K562 (cell line): ENCODE data around the gene SLC7A4. TPM values are rescaled to one million over a fixed set of nuclear protein-coding genes. Genes with fewer than 3 reads are reported as not detected.
A peak's percentile ranks its signal among the peaks of the same experiment; 100 is the strongest.

Experiments used
- CBFA2T2 ChIP-seq: fragments of 450-650 bp; conservative IDR thresholded peaks from 2 replicates; pipeline ENCODE4 v1.6.1; 2017; ENCODE audit warnings: mild to moderate bottlenecking
- CREB1 ChIP-seq, 2 experiments: sonication (generic) in 1 of 2; formaldehyde crosslinking in 1 of 2; IDR thresholded peaks; 2 replicates each; pipeline versions ENCODE4 v1.6.1 to v1.8.0; 2012 to 2022; ENCODE audit warnings: inconsistent platforms in 1 of 2, mild to moderate bottlenecking in 1 of 2, missing genetic modification reagents in 1 of 2, moderate library complexity in 1 of 2
- ESRRA ChIP-seq: fragments of 450-650 bp; IDR thresholded peaks from 2 replicates; pipeline ENCODE4 v1.6.1; 2014; ENCODE audit warnings: low read depth, mild to moderate bottlenecking, moderate library complexity, borderline replicate concordance
- EWSR1 ChIP-seq: fragments of 450-650 bp; IDR thresholded peaks from 2 replicates; pipeline ENCODE4 v1.6.1; 2018; ENCODE audit warnings: borderline replicate concordance, mild to moderate bottlenecking, low read depth, moderate library complexity; ENCODE audit not compliant: partially characterized antibody
- FOXK1 ChIP-seq: sonication (generic); formaldehyde crosslinking; IDR thresholded peaks from 2 replicates; pipeline ENCODE4 v1.8.0; 2022; ENCODE audit warnings: missing genetic modification reagents, mild to moderate bottlenecking, borderline replicate concordance
- HMG20A ChIP-seq: fragments of 450-650 bp; formaldehyde crosslinking; conservative IDR thresholded peaks from 2 replicates; pipeline ENCODE4 v1.4.0; 2020; ENCODE audit warnings: mild to moderate bottlenecking, mixed read lengths
- JUNB ChIP-seq: fragments of 450-650 bp; formaldehyde crosslinking; conservative IDR thresholded peaks from 2 replicates; pipeline ENCODE4 v1.4.0; 2020; ENCODE audit warnings: mild to moderate bottlenecking
- KDM5B ChIP-seq: fragments of 200-600 bp; sonication (generic); IDR thresholded peaks from 2 replicates; pipeline ENCODE4 v1.6.1; 2012; ENCODE audit warnings: low read depth, mild to moderate bottlenecking, moderate library complexity, low read length, control low read depth, inconsistent platforms; ENCODE audit not compliant: insufficient replicate concordance
- KLF6 ChIP-seq: fragments of 250-450 bp; sonication (Bioruptor Pico); IDR thresholded peaks from 2 replicates; pipeline ENCODE4 v1.4.0; 2020; ENCODE audit warnings: mild to moderate bottlenecking, moderate library complexity, borderline replicate concordance
- MCM2 ChIP-seq: fragments of 450-650 bp; IDR thresholded peaks from 2 replicates; pipeline ENCODE4 v1.6.1; 2017; ENCODE audit warnings: low read depth, mild to moderate bottlenecking
- MED1 ChIP-seq: sonication (generic); formaldehyde crosslinking; IDR thresholded peaks from 2 replicates; pipeline ENCODE4 v1.8.1; 2023; ENCODE audit warnings: missing genetic modification reagents, borderline replicate concordance
- MEIS2 ChIP-seq: fragments of 450-650 bp; IDR thresholded peaks from 2 replicates; pipeline ENCODE4 v1.6.1; 2014; ENCODE audit warnings: mild to moderate bottlenecking; ENCODE audit not compliant: partially characterized antibody
- NBN ChIP-seq: fragments of 450-650 bp; IDR thresholded peaks from 2 replicates; pipeline ENCODE4 v1.6.1; 2016; ENCODE audit warnings: low read depth, mild to moderate bottlenecking
- OTX1 ChIP-seq: fragments of 450-650 bp; formaldehyde crosslinking; IDR thresholded peaks from 2 replicates; pipeline ENCODE4 v1.4.0; 2022; ENCODE audit warnings: mild to moderate bottlenecking
- PTRF ChIP-seq: fragments of 450-650 bp; IDR thresholded peaks from 2 replicates; pipeline ENCODE4 v1.6.1; 2016; ENCODE audit warnings: mild to moderate bottlenecking, missing genetic modification characterization, missing compliant biosample characterization
- RAD51 ChIP-seq: fragments of 450-650 bp; IDR thresholded peaks from 2 replicates; pipeline ENCODE4 v1.7.1; 2016; ENCODE audit warnings: low read depth, mild to moderate bottlenecking, borderline replicate concordance
- RFX1 ChIP-seq: fragments of 450-650 bp; IDR thresholded peaks from 2 replicates; pipeline ENCODE4 v1.6.1; 2016; ENCODE audit warnings: mild to moderate bottlenecking, moderate library complexity
- RUNX1 ChIP-seq: sonication (generic); IDR thresholded peaks from 2 replicates; pipeline ENCODE4 v1.6.1; 2016; ENCODE audit warnings: antibody characterized with exemption, low read depth
- SMARCE1 ChIP-seq: fragments of 450-650 bp; IDR thresholded peaks from 2 replicates; pipeline ENCODE4 v1.7.1; 2016; ENCODE audit warnings: mild to moderate bottlenecking
- STAT5A ChIP-seq: IDR thresholded peaks from 2 replicates; pipeline ENCODE4 v1.6.1; 2012; ENCODE audit warnings: low read length, inconsistent platforms, borderline replicate concordance
- TCF3 ChIP-seq: sonication (generic); formaldehyde crosslinking; IDR thresholded peaks from 2 replicates; pipeline ENCODE4 v1.4.0; 2020; ENCODE audit warnings: mild to moderate bottlenecking, missing genetic modification reagents
- TSC22D4 ChIP-seq: fragments of 450-650 bp; IDR thresholded peaks from 2 replicates; pipeline ENCODE4 v1.6.1; 2016; ENCODE audit warnings: missing genetic modification characterization, missing biosample characterization, control low read depth
- ZC3H4 ChIP-seq: sonication (generic); formaldehyde crosslinking; IDR thresholded peaks from 2 replicates; pipeline ENCODE4 v1.9.0; 2021; ENCODE audit warnings: missing genetic modification reagents, borderline replicate concordance
- ZNF282 ChIP-seq: sonication (generic); formaldehyde crosslinking; IDR thresholded peaks from 2 replicates; pipeline ENCODE4 v1.8.1; 2023; ENCODE audit warnings: missing genetic modification reagents
- ZNF408 ChIP-seq: fragments of 250-450 bp; sonication (Bioruptor Pico); IDR thresholded peaks from 2 replicates; pipeline ENCODE4 v1.4.0; 2020; ENCODE audit warnings: low read depth, mild to moderate bottlenecking, moderate library complexity
- ZNF561 ChIP-seq: fragments of 450-650 bp; formaldehyde crosslinking; conservative IDR thresholded peaks from 2 replicates; pipeline ENCODE4 v1.4.0; 2020; ENCODE audit warnings: mild to moderate bottlenecking, moderate library complexity
- ZNF695 ChIP-seq: fragments of 450-650 bp; formaldehyde crosslinking; IDR thresholded peaks from 2 replicates; pipeline ENCODE4 v1.4.0; 2020; ENCODE audit warnings: mild to moderate bottlenecking, moderate library complexity
- ZNF696 ChIP-seq: fragments of 250-450 bp; sonication (Bioruptor Pico); conservative IDR thresholded peaks from 2 replicates; pipeline ENCODE4 v1.4.0; 2020; ENCODE audit warnings: mild to moderate bottlenecking, moderate library complexity
- polyA plus RNA-seq, 8 experiments: library from polyadenylated mRNA; depleted of rRNA in 4 of 8; stranded (reverse) in 5 of 8; unstranded in 3 of 8; fragments of >200 nt; fragmentation: Nextera tagmentation in 2 of 8; fragmentation: Illumina TruSeq in 1 of 8; extraction: Ambion mirVana in 2 of 8; extraction: Trizol in 1 of 8; gene quantifications; 2 replicates each; pipeline versions ENCODE4 v1.2.1 to v1.2.3, GENCODE V29; 2011 to 2014; ENCODE audit warnings: inconsistent platforms in 1 of 8, missing spikeins in 1 of 8
- total RNA-seq, 7 experiments: library from RNA; depleted of rRNA in 6 of 7; stranded (reverse); fragments of >200 nt in 6 of 7; fragmentation: Illumina TruSeq in 2 of 7; extraction: Trizol in 2 of 7; gene quantifications; 2 replicates each; pipeline versions ENCODE4 v1.2.1 to v1.2.3, GENCODE V29; 2011 to 2021; ENCODE audit warnings: low replicate concordance in 1 of 7
- TF ChIP-seq, protein P1 (sequence below): fragments of 250-450 bp; sonication (Bioruptor Pico); IDR thresholded peaks from 2 replicates; pipeline ENCODE4 v1.6.1; 2021; ENCODE audit warnings: mild to moderate bottlenecking
- TF ChIP-seq, protein P2 (sequence below): sonication (generic); formaldehyde crosslinking; IDR thresholded peaks from 2 replicates; pipeline ENCODE4 v1.9.0; 2022; ENCODE audit warnings: mild to moderate bottlenecking, missing genetic modification reagents

Gene SLC7A4
- total and polyA plus RNA-seq, 9 of the 15 experiments (the other 6 are each of a cell fraction or from before 2014, with no cell fraction given) = not detected

DNA sequence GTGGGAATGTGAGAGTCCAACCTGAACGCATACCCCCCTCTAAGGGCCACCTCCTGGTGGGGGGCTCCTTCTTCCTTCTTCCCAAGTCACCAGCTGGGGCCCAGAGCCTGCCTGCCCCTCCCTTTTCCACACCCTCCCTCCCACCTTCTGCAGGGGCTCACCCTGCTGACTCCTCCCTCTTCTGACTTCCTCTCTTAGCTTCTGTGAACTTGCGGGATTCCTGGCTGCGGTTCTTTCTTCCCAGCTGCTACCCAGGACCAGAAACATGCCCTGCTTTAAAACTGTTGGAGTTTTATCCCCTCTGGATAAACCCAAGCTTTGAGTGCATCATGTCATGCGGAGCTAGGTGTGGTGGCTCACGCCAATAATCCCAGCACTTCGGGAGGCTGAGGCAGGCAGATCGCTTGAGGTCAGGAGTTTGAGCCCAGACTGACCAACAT lies 23.5 kb upstream of the SLC7A4 start (continued):
- TF ChIP-seq FOXK1 (CRISPR knock-in tag) (peak; percentile 93), RFX1 (no peak), NBN (peak; percentile 25; the same call in 1 of the 2 replicates), ZC3H4 (CRISPR knock-in tag) (no peak), STAT5A (no peak), MCM2 (no peak), ZNF408 (CRISPR knock-in tag) (no peak), RUNX1 (no peak; the same call in 1 of the 2 replicates), ZNF282 (CRISPR knock-in tag) (no peak), CBFA2T2 (no peak), ZNF696 (CRISPR knock-in tag) (no peak; the same call in 1 of the 2 replicates), OTX1 (CRISPR knock-in tag) (peak; percentile 80; the same call in 1 of the 2 replicates), KDM5B (no peak), EWSR1 (no peak), PTRF (no peak), CREB1 (IDR thresholded peaks at IDR 0.05) (no peak), CREB1 (CRISPR knock-in tag; IDR thresholded peaks at IDR 0.05) (no peak), HMG20A (CRISPR knock-in tag) (no peak), ZNF561 (CRISPR knock-in tag) (0 out of 2 replicates have a peak, but pooled peaks have one; percentile 54), RAD51 (no peak), ESRRA (peak; percentile 62; the same call in 1 of the 2 replicates), KLF6 (CRISPR knock-in tag) (0 out of 2 replicates have a peak, but pooled peaks have one; percentile 16), MEIS2 (no peak), TSC22D4 (tag) (0 out of 2 replicates have a peak, but pooled peaks have one; percentile 3), ZNF695 (CRISPR knock-in tag) (peak; percentile 61; the same call in 1 of the 2 replicates), SMARCE1 (peak; percentile 52; the same call in 1 of the 2 replicates), JUNB (CRISPR knock-in tag) (no peak), TCF3 (CRISPR knock-in tag) (no peak), MED1 (CRISPR knock-in tag) (no peak)
- TF ChIP-seq, protein P1, sequence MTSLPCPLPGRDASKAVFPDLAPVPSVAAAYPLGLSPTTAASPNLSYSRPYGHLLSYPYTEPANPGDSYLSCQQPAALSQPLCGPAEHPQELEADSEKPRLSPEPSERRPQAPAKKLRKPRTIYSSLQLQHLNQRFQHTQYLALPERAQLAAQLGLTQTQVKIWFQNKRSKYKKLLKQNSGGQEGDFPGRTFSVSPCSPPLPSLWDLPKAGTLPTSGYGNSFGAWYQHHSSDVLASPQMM (CRISPR knock-in tag) = no peak
- TF ChIP-seq, protein P2, sequence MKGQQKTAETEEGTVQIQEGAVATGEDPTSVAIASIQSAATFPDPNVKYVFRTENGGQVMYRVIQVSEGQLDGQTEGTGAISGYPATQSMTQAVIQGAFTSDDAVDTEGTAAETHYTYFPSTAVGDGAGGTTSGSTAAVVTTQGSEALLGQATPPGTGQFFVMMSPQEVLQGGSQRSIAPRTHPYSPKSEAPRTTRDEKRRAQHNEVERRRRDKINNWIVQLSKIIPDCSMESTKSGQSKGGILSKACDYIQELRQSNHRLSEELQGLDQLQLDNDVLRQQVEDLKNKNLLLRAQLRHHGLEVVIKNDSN = no peak
